B cell (primary cell): ENCODE results near the gene PHPT1. TPM values are rescaled to one million over a fixed set of nuclear protein-coding genes. Genes with fewer than 3 reads are reported as not detected.

Experiments
- ATAC-seq: fragments of 200-7000 bp; cut with Tn5 transposase; one replicate; pipeline ENCODE4 v1.10.0; 2021; ENCODE audit warnings: low read depth, mild to moderate bottlenecking, moderate number of reproducible peaks, moderate library complexity
- CTCF ChIA-PET: fragments of 350-600 bp; sonication (Branson Sonifier 250); formaldehyde crosslinking; loops from one replicate; lab custom pipeline; 2021; ENCODE audit warnings: antibody characterized with exemption, inconsistent platforms; lab: Charles Lee
- POLR2A ChIA-PET: fragments of 350-600 bp; sonication (Branson Sonifier 250); formaldehyde crosslinking; loops from one replicate; lab custom pipeline; 2021; ENCODE audit warnings: antibody characterized with exemption; lab: Charles Lee
- DNase-seq: peaks from one replicate; pipeline ENCODE4 v3.0.0; 2013
- H2AFZ ChIP-seq: 2 replicates; pipeline ENCODE4 v1.6.1; 2012; ENCODE audit warnings: mild to moderate bottlenecking, low read depth, low read length; ENCODE audit not compliant: insufficient read depth, poor library complexity, severe bottlenecking
- H3K27ac ChIP-seq, 2 donors: 1 replicate in 1 of 2; 2 replicates in 1 of 2; pipeline ENCODE4 v1.5.1; 2012 to 2013; ENCODE audit warnings: low read length in 2 of 2, mild to moderate bottlenecking in 2 of 2, moderate library complexity in 1 of 2
- H3K27me3 ChIP-seq, 4 experiments: fragments of 200-600 bp in 1 of 4; sonication (generic) in 1 of 4; replicated peaks in 1 of 4; 1 replicate in 2 of 4; 2 replicates in 2 of 4; pipeline versions ENCODE4 v1.6.1 to v1.7.0; 2013 to 2016; ENCODE audit warnings: low read length in 3 of 4, mild to moderate bottlenecking in 2 of 4, mixed read lengths in 1 of 4, moderate library complexity in 1 of 4; ENCODE audit not compliant: insufficient read depth in 4 of 4, control insufficient read depth in 3 of 4; ENCODE audit errors: control extremely low read depth in 1 of 4
- H3K36me3 ChIP-seq, 2 experiments: replicated peaks in 1 of 2; 1 replicate in 1 of 2; 2 replicates in 1 of 2; pipeline versions ENCODE4 v1.6.1 to v1.7.1; 2013; ENCODE audit warnings: low read length in 1 of 2; ENCODE audit not compliant: insufficient read depth in 2 of 2, control insufficient read depth in 1 of 2; ENCODE audit errors: control extremely low read depth in 1 of 2, extremely low read depth in 1 of 2
- H3K4me1 ChIP-seq, 2 donors: fragments of 200-600 bp in 1 of 2; sonication (generic) in 1 of 2; 1 replicate in 1 of 2; 2 replicates in 1 of 2; pipeline versions ENCODE4 v1.5.1 to v1.6.1; 2013 to 2017; ENCODE audit warnings: low read length in 2 of 2; ENCODE audit not compliant: control insufficient read depth in 2 of 2, insufficient read depth in 2 of 2
- H3K4me2 ChIP-seq: replicated peaks from 2 replicates; pipeline ENCODE3; 2012; ENCODE audit warnings: mild to moderate bottlenecking, low read depth, low read length; ENCODE audit not compliant: poor library complexity, severe bottlenecking
- H3K4me3 ChIP-seq, 5 experiments: fragments of 200-600 bp in 1 of 5; sonication (generic) in 1 of 5; 1 replicate in 3 of 5; 2 replicates in 2 of 5; pipeline versions ENCODE4 v1.5.1 to v1.7.0; 2011 to 2016; ENCODE audit warnings: low read length in 4 of 5, mild to moderate bottlenecking in 4 of 5, low read depth in 2 of 5, control low read depth in 1 of 5, moderate library complexity in 1 of 5; ENCODE audit not compliant: insufficient read depth in 1 of 5; ENCODE audit errors: control extremely low read depth in 1 of 5, extremely low read depth in 1 of 5
- H3K79me2 ChIP-seq: fragments of 200-600 bp; sonication (generic); one replicate; pipeline ENCODE4 v1.6.0; 2016; ENCODE audit warnings: low read length; ENCODE audit not compliant: control insufficient read depth, insufficient read depth
- H3K9ac ChIP-seq: fragments of 200-600 bp; sonication (generic); 2 replicates; pipeline ENCODE4 v1.6.1; 2017; ENCODE audit warnings: mild to moderate bottlenecking, low read length, moderate library complexity
- H3K9me3 ChIP-seq, 3 donors: one replicate each; pipeline versions ENCODE4 v1.6.1 to v1.7.1; 2013; ENCODE audit warnings: low read length in 2 of 3; ENCODE audit not compliant: control insufficient read depth in 2 of 3, insufficient read depth in 1 of 3; ENCODE audit errors: control extremely low read depth in 1 of 3
- H4K20me1 ChIP-seq: 2 replicates; pipeline ENCODE4 v1.6.0; 2012; ENCODE audit warnings: mild to moderate bottlenecking, low read length; ENCODE audit not compliant: insufficient read depth, control insufficient read depth, poor library complexity, severe bottlenecking
- H3K27ac Mint-ChIP-seq: one replicate; pipeline ENCODE4 v1.8.0; 2021; ENCODE audit warnings: mixed read lengths
- H3K27me3 Mint-ChIP-seq: one replicate; pipeline ENCODE4 v1.8.0; 2021; ENCODE audit warnings: mixed read lengths
- H3K4me1 Mint-ChIP-seq: one replicate; pipeline ENCODE4 v1.8.0; 2021; ENCODE audit warnings: mixed read lengths
- H3K4me3 Mint-ChIP-seq: one replicate; pipeline ENCODE4 v1.8.0; 2021; ENCODE audit warnings: mixed read lengths
- H3K9me3 Mint-ChIP-seq: one replicate; pipeline ENCODE4 v1.8.0; 2022; ENCODE audit warnings: mixed read lengths; ENCODE audit not compliant: insufficient read depth
- CTCF ChIP-seq: fragments of 200-600 bp; IDR thresholded peaks from one replicate; pipeline ENCODE4 v1.8.0; 2022; ENCODE audit warnings: antibody characterized with exemption, mild to moderate bottlenecking
- EZH2 ChIP-seq: IDR thresholded peaks from 2 replicates; pipeline ENCODE4 v1.6.1; 2012; ENCODE audit warnings: borderline replicate concordance, low read depth, mild to moderate bottlenecking, moderate library complexity, low read length; ENCODE audit not compliant: insufficient read depth, poor library complexity, severe bottlenecking
- WGBS: methylation state at CpG from one replicate; pipeline ENCODE4 v1.1.5; 2013; ENCODE audit warnings: missing lambda C conversion rate; ENCODE audit not compliant: insufficient coverage; 5-methylcytosine and 5-hydroxymethylcytosine counted together
- intact Hi-C: fragments of 100-400 bp; cut with micrococcal nuclease; formaldehyde crosslinking; loops from one replicate; pipeline ENCODE4 v1.10.0; 2022
- polyA plus RNA-seq: library from polyadenylated mRNA; depleted of rRNA; stranded (reverse); fragments of >200 nt; gene quantifications from 2 replicates; pipeline ENCODE4 v1.2.3, GENCODE V29; 2012
- total RNA-seq, 2 donors: library from RNA; stranded (reverse); fragments of 120-200 nt in 1 of 2; gene quantifications; 1 replicate in 1 of 2; 2 replicates in 1 of 2; pipeline versions ENCODE4 v1.2.3 to v1.2.4, GENCODE V29; 2013 to 2022

The PHPT1 gene
- total and polyA plus RNA-seq, 2 donors (not counting 1 experiment from before 2014, with no cell fraction given) = 36.5 to 37.2 TPM

- no peak overlapping the region for H3K4me3 Mint-ChIP-seq
- no peaks in the 10 kb centered on the region for H3K9me3 Mint-ChIP-seq
- CTCF ChIA-PET = interaction anchor here (1.2 to 1.3 kb wide), 2 partner anchors 14 to 178 kb away, joined by 3 to 7 read pairs; partner anchors contain the start of gene AJM1
- H3K27me3 Mint-ChIP-seq = no peaks in the 10 kb centered on the region
- H3K4me3 ChIP-seq = no peak overlapping the region
- peak; percentile 13 for DNase-seq
- no peaks in the 10 kb centered on the region for H3K27me3 ChIP-seq
- H3K36me3 ChIP-seq = peaks cover 0 to 11% of the 10 kb centered on the region in 2 experiments
- H4K20me1 ChIP-seq = peaks cover 8% of the 10 kb centered on the region
- WGBS = 71% methylated on average over 14 of the region's 14 CpGs
- no peaks in the 10 kb centered on the region for H3K9me3 ChIP-seq
- H3K4me1 ChIP-seq = peaks cover 0 to 5% of the 10 kb centered on the region in 2 donors
- H3K79me2 ChIP-seq = no peaks in the 10 kb centered on the region
- no peak overlapping the region for H2AFZ ChIP-seq
- no peak overlapping the region for H3K4me2 ChIP-seq
- no peak overlapping the region for H3K27ac ChIP-seq
- H3K27ac Mint-ChIP-seq = no peak overlapping the region
- intact Hi-C loops = no loop called here
- POLR2A ChIA-PET = no interaction called here
- peaks cover 3% of the 10 kb centered on the region for H3K4me1 Mint-ChIP-seq
- no peak for ATAC-seq
- TF ChIP-seq EZH2 = no peak
- no peak for TF ChIP-seq CTCF
- H3K9ac ChIP-seq = no peak overlapping the region
Measured at GRCh38 chr9:136856541-136857141, 7.4 kb downstream of the PHPT1 start.

GRCh38 chr9:136857166-136857565, 8.0 kb downstream of the PHPT1 start:
- Mint-ChIP-seq H3K4me1 (peaks cover 4% of the 10 kb centered on the region), H3K9me3 (no peaks in the 10 kb centered on the region), H3K27me3 (no peaks in the 10 kb centered on the region), H3K4me3 (no peak overlapping the region), H3K27ac (no peak overlapping the region)
- no peak overlapping the region for H2AFZ ChIP-seq
- H3K27me3 ChIP-seq = no peaks in the 10 kb centered on the region
- peaks cover 11% of the 10 kb centered on the region for H4K20me1 ChIP-seq
- no peaks in the 10 kb centered on the region for H3K79me2 ChIP-seq
- no peak overlapping the region for H3K4me2 ChIP-seq
- no peak overlapping the region for H3K9ac ChIP-seq
- peaks cover 0 to 5% of the 10 kb centered on the region in 2 donors for H3K4me1 ChIP-seq
- H3K36me3 ChIP-seq = peaks cover 0 to 16% of the 10 kb centered on the region in 2 experiments
- CTCF ChIA-PET = no interaction called here
- no peaks in the 10 kb centered on the region for H3K9me3 ChIP-seq
- H3K4me3 ChIP-seq = no peak overlapping the region
- intact Hi-C loops = no loop called here
- no peak for ATAC-seq
- 92% methylated on average over 18 of the region's 19 CpGs for WGBS
- no peak overlapping the region for H3K27ac ChIP-seq
- POLR2A ChIA-PET = no interaction called here
- no peak for DNase-seq
- TF ChIP-seq CTCF = no peak
- no peak for TF ChIP-seq EZH2
